Activated T-cell treated with anti-CD3 and anti-CD28 coated beads, Interleukin-2, amount 50 U/mL, for 72 hours (primary cell): Measurements from ENCODE around the gene ERICH6B. TPM values are rescaled to one million over a fixed set of nuclear protein-coding genes. Genes with fewer than 3 reads are reported as not detected.
A peak's percentile ranks its signal among the peaks of the same experiment; 100 is the strongest.

ENCODE experiments used
- ATAC-seq, 2 donors: fragments of 150-1000 bp; cut with Tn5 transposase; replicated peaks in 1 of 2; 2 replicates each; pipeline ENCODE4 v1.10.0; 2021; ENCODE audit warnings: moderate library complexity in 2 of 2, mild to moderate bottlenecking in 1 of 2
- DNase-seq, 2 donors: peaks; one replicate each; pipeline ENCODE4 v3.0.0; 2021 to 2022; ENCODE audit warnings: mixed read lengths in 1 of 2
- H3K27ac Mint-ChIP-seq: one replicate; pipeline ENCODE4 v1.8.0; 2022; ENCODE audit warnings: mild to moderate bottlenecking, moderate library complexity, mixed read lengths
- H3K27me3 Mint-ChIP-seq: one replicate; pipeline ENCODE4 v1.8.0; 2022; ENCODE audit warnings: low read depth, mixed read lengths
- H3K36me3 Mint-ChIP-seq, 2 donors: one replicate each; pipeline ENCODE4 v1.8.0; 2022; ENCODE audit warnings: mixed read lengths in 2 of 2, mild to moderate bottlenecking in 1 of 2; ENCODE audit not compliant: insufficient read depth in 2 of 2
- H3K4me1 Mint-ChIP-seq: one replicate; pipeline ENCODE4 v1.8.0; 2022; ENCODE audit warnings: low read depth, mixed read lengths
- H3K4me3 Mint-ChIP-seq, 2 donors: one replicate each; pipeline ENCODE4 v1.8.0; 2022; ENCODE audit warnings: mild to moderate bottlenecking in 2 of 2, mixed read lengths in 2 of 2, moderate library complexity in 2 of 2
- H3K9me3 Mint-ChIP-seq, 2 donors: one replicate each; pipeline ENCODE4 v1.8.0; 2022; ENCODE audit warnings: mixed read lengths in 2 of 2
- total RNA-seq, 2 donors: library from RNA; stranded (reverse); gene quantifications; one replicate each; pipeline ENCODE4 v1.2.3, GENCODE V29; 2022

ERICH6B gene
- total RNA-seq, 2 donors from 2014 or later = not detected

GRCh38 chr13:45594227-45594626 is 21.3 kb downstream of the ERICH6B start:
- peaks cover 10% of the 10 kb centered on the region for H3K4me1 Mint-ChIP-seq
- no peak overlapping the region for H3K27ac Mint-ChIP-seq
- H3K27me3 Mint-ChIP-seq = peaks cover 21% of the 10 kb centered on the region
- no peaks in the 10 kb centered on the region for H3K9me3 Mint-ChIP-seq
- DNase-seq (no peak), ATAC-seq (no peak)
- no peak overlapping the region for H3K4me3 Mint-ChIP-seq
- H3K36me3 Mint-ChIP-seq = no peaks in the 10 kb centered on the region

- Mint-ChIP-seq H3K9me3 (no peaks in the 10 kb centered on the region), H3K36me3 (no peaks in the 10 kb centered on the region), H3K4me3 (no peak overlapping the region), H3K27ac (peak overlapping the region; percentile 8), H3K27me3 (peaks cover 16% of the 10 kb centered on the region), H3K4me1 (peaks cover 10% of the 10 kb centered on the region)
- no peak for DNase-seq
- peak; percentile 53 to 64 for ATAC-seq
Measured at GRCh38 chr13:45592758-45593157, 22.8 kb downstream of the ERICH6B start.

- DNase-seq (no peak), ATAC-seq (no peak)
- Mint-ChIP-seq H3K4me1 (peaks cover 10% of the 10 kb centered on the region), H3K27ac (no peak overlapping the region), H3K27me3 (peaks cover 6% of the 10 kb centered on the region), H3K9me3 (no peaks in the 10 kb centered on the region), H3K4me3 (no peak overlapping the region), H3K36me3 (no peaks in the 10 kb centered on the region)
Measured at GRCh38 chr13:45590066-45590465, 25.5 kb downstream of the ERICH6B start.

DNA sequence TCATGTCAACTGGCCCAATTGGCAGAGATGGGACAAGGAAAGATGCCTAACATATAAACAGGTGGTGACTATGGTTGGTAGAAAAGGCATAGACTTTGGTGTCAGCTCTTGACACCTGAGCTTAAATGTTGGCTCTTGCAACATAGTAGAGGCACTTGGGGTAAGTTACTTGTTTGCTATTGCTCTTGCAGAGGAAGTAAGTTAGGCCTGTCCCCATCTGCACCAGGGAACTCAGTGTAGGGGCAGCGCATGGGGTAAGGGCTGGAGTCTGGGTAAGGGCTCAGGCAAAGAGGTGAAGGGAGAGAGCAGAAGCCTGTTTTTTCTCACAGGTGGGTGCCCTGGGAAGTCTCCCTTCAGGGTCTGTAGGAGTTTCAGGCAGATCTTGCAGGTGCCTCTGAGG is 27.6 kb downstream of the ERICH6B start:
- H3K4me3 Mint-ChIP-seq = no peak overlapping the region
- DNase-seq = no peak
- H3K27ac Mint-ChIP-seq = no peak overlapping the region
- H3K4me1 Mint-ChIP-seq = peaks cover 7% of the 10 kb centered on the region
- no peaks in the 10 kb centered on the region for H3K27me3 Mint-ChIP-seq
- no peaks in the 10 kb centered on the region for H3K36me3 Mint-ChIP-seq
- ATAC-seq = no peak
- H3K9me3 Mint-ChIP-seq = peaks cover 0 to 3% of the 10 kb centered on the region in 2 donors

- no peak overlapping the region for H3K4me3 Mint-ChIP-seq
- no peaks in the 10 kb centered on the region for H3K4me1 Mint-ChIP-seq
Measured at GRCh38 chr13:45584816-45585215, 30.7 kb downstream of the ERICH6B start.

GRCh38 chr13:45582408-45583076 is 33.0 kb downstream of the ERICH6B start:
- no peak overlapping the region for H3K4me3 Mint-ChIP-seq
- no peaks in the 10 kb centered on the region for H3K4me1 Mint-ChIP-seq
- no peaks in the 10 kb centered on the region for H3K27me3 Mint-ChIP-seq
- no peaks in the 10 kb centered on the region for H3K36me3 Mint-ChIP-seq
- peaks cover 0 to 3% of the 10 kb centered on the region in 2 donors for H3K9me3 Mint-ChIP-seq
- ATAC-seq = no peak
- no peak overlapping the region for H3K27ac Mint-ChIP-seq
- no peak for DNase-seq

More at GRCh38 chr13:45584816-45585215, 30.7 kb downstream of the ERICH6B start:
- Mint-ChIP-seq H3K27ac (no peak overlapping the region), H3K27me3 (no peaks in the 10 kb centered on the region), H3K36me3 (no peaks in the 10 kb centered on the region), H3K9me3 (peaks cover 0 to 3% of the 10 kb centered on the region in 2 donors)
- DNase-seq (no peak), ATAC-seq (no peak)

GRCh38 chr13:45576466-45576865 is 39.1 kb downstream of the ERICH6B start:
- H3K4me3 Mint-ChIP-seq = no peak overlapping the region
- ATAC-seq (no peak), DNase-seq (no peak)
- H3K36me3 Mint-ChIP-seq = no peaks in the 10 kb centered on the region
- no peaks in the 10 kb centered on the region for H3K9me3 Mint-ChIP-seq
- H3K27ac Mint-ChIP-seq = no peak overlapping the region
- no peaks in the 10 kb centered on the region for H3K4me1 Mint-ChIP-seq
- H3K27me3 Mint-ChIP-seq = peaks cover 24% of the 10 kb centered on the region

DNA sequence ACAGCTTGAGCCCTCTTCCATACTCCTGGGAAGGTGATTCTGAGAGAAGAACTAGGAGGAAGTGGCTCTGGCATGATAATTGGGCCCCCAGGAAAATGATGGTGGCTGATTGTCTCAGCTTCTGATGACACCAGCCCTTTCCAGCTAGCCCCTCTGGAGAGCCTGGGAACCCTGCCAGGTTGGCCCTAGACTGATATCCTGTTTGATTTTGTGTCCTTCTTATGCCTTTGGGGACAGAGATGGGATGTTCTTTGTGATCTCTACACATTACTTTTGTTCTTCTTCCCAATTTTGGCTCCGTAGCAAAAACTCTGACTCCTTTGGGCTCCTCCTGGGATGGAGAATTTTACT is 39.7 kb downstream of the ERICH6B start:
- Mint-ChIP-seq H3K27ac (no peak overlapping the region), H3K4me1 (no peaks in the 10 kb centered on the region), H3K4me3 (no peak overlapping the region), H3K36me3 (no peaks in the 10 kb centered on the region), H3K9me3 (no peaks in the 10 kb centered on the region), H3K27me3 (peaks cover 31% of the 10 kb centered on the region)
- DNase-seq (no peak), ATAC-seq (no peak)

GRCh38 chr13:45575146-45575829 is 40.3 kb downstream of the ERICH6B start:
- Mint-ChIP-seq H3K27me3 (peaks cover 36% of the 10 kb centered on the region), H3K27ac (no peak overlapping the region), H3K36me3 (no peaks in the 10 kb centered on the region), H3K4me1 (no peaks in the 10 kb centered on the region), H3K4me3 (no peak overlapping the region), H3K9me3 (no peaks in the 10 kb centered on the region)
- ATAC-seq (no peak), DNase-seq (no peak)

GRCh38 chr13:45565331-45565730 is 50.2 kb downstream of the ERICH6B start:
- Mint-ChIP-seq H3K4me1 (peaks cover 13% of the 10 kb centered on the region), H3K27ac (no peak overlapping the region), H3K27me3 (peaks cover 6% of the 10 kb centered on the region), H3K36me3 (peaks cover 0 to 3% of the 10 kb centered on the region in 2 donors), H3K9me3 (peaks cover 4% of the 10 kb centered on the region in 2 donors), H3K4me3 (no peak overlapping the region)
- DNase-seq = no peak
- ATAC-seq = no peak

DNA sequence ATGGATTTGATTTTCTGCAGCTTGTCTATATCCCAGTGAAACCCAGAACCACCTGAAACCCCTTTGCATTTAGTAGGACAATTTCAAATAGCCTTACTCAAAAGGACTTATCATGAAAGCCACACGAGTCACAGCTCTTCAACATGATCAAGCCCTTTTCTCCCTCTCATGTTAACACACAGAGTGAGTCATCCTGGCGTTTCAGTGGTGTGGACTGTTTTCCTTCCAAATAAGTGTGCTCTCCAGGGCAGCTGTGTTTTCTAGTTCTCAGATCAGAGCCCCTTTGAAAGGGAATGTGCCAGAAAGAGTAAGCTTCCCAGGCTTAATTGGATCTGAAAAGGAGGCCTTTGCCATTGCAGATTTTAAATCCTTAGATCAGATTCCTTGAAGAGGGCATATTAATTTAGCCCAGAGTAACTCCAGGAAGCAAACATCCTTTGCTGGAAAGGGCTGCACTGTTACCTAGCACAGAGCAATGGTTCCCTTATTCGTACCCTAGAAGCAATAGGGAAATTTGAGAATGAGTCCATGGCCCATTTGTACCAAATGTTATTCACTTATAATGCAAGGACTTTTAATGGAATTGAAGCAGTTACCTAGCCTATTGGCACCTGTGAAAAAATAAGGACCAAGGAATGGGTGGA is 51.3 kb downstream of the ERICH6B start:
- no peak overlapping the region for H3K27ac Mint-ChIP-seq
- ATAC-seq (peak; percentile 72 to 78), DNase-seq (peak; percentile 2 to 12)

GRCh38 chr13:45554604-45555109 is 60.9 kb downstream of the ERICH6B start:
- no peaks in the 10 kb centered on the region for H3K36me3 Mint-ChIP-seq
- no peaks in the 10 kb centered on the region for H3K4me1 Mint-ChIP-seq
- ATAC-seq = no peak
- H3K27ac Mint-ChIP-seq = no peak overlapping the region
- no peak overlapping the region for H3K4me3 Mint-ChIP-seq
- peaks cover 7% of the 10 kb centered on the region for H3K27me3 Mint-ChIP-seq
- peaks cover 2 to 4% of the 10 kb centered on the region in 2 donors for H3K9me3 Mint-ChIP-seq
- DNase-seq = no peak

More for the DNA sequence above, 51.3 kb downstream of the ERICH6B start:
- H3K27me3 Mint-ChIP-seq = peaks cover 5% of the 10 kb centered on the region
- peaks cover 16% of the 10 kb centered on the region for H3K4me1 Mint-ChIP-seq
- H3K9me3 Mint-ChIP-seq = peaks cover 4 to 5% of the 10 kb centered on the region in 2 donors
- no peak overlapping the region for H3K4me3 Mint-ChIP-seq
- peaks cover 0 to 3% of the 10 kb centered on the region in 2 donors for H3K36me3 Mint-ChIP-seq

GRCh38 chr13:45548281-45548680 is 67.3 kb downstream of the ERICH6B start:
- no peaks in the 10 kb centered on the region for H3K4me1 Mint-ChIP-seq
- no peaks in the 10 kb centered on the region for H3K36me3 Mint-ChIP-seq
- DNase-seq = no peak
- ATAC-seq = no peak
- H3K27me3 Mint-ChIP-seq = peaks cover 7% of the 10 kb centered on the region
- H3K9me3 Mint-ChIP-seq = no peaks in the 10 kb centered on the region
- no peak overlapping the region for H3K4me3 Mint-ChIP-seq
- no peak overlapping the region for H3K27ac Mint-ChIP-seq
